H1 (cell line): ENCODE data around the gene DUSP18. TPM values are rescaled to one million over a fixed set of nuclear protein-coding genes. Genes with fewer than 3 reads are reported as not detected.
A peak's percentile ranks its signal among the peaks of the same experiment; 100 is the strongest.

Experiments
- CTCF ChIA-PET: fragments of 300-600 bp; sonication (Branson Sonifier 250); formaldehyde crosslinking; loops from one replicate; lab custom pipeline; 2021; ENCODE audit not compliant: partially characterized antibody; lab: Charles Lee
- POLR2A ChIA-PET: fragments of 300-600 bp; sonication (Branson Sonifier 250); formaldehyde crosslinking; loops from one replicate; lab custom pipeline; 2021; ENCODE audit warnings: inconsistent platforms; ENCODE audit not compliant: partially characterized antibody; lab: Charles Lee
- DNase-seq, 2 experiments: peaks; one replicate each; pipeline versions ENCODE4 v3.0.0 to v3.0.0-alpha.2; 2010 to 2022; ENCODE audit warnings: low spot score in 2 of 2, low read depth in 1 of 2, mixed read lengths in 1 of 2
- FAIRE-seq: peaks from 2 replicates; lab custom pipeline; 2011; peaks lifted over from hg19 to GRCh38; lab: Jason Lieb, UNC
- H2AFZ ChIP-seq: 2 replicates; pipeline ENCODE4 v1.8.1; 2012; ENCODE audit warnings: low read length, inconsistent platforms
- H2AK5ac ChIP-seq: 2 replicates; pipeline ENCODE4 v1.6.1; 2013; ENCODE audit warnings: low read depth, low read length
- H2BK120ac ChIP-seq: replicated peaks from 2 replicates; pipeline ENCODE3; 2013; ENCODE audit warnings: low read depth, low read length, inconsistent platforms
- H2BK12ac ChIP-seq: 2 replicates; pipeline ENCODE4 v1.6.1; 2013; ENCODE audit warnings: low read depth, low read length
- H2BK15ac ChIP-seq: 2 replicates; pipeline ENCODE4 v1.6.1; 2013; ENCODE audit warnings: low read length
- H2BK20ac ChIP-seq: 2 replicates; pipeline ENCODE4 v1.6.1; 2013; ENCODE audit warnings: low read length
- H2BK5ac ChIP-seq: 2 replicates; pipeline ENCODE4 v1.6.1; 2013; ENCODE audit warnings: low read depth, low read length
- H3K14ac ChIP-seq: 2 replicates; pipeline ENCODE4 v1.6.1; 2013; ENCODE audit warnings: inconsistent platforms; ENCODE audit not compliant: insufficient read length
- H3K18ac ChIP-seq: 2 replicates; pipeline ENCODE4 v1.6.1; 2013; ENCODE audit warnings: low read length; ENCODE audit errors: extremely low read depth
- H3K23ac ChIP-seq: 2 replicates; pipeline ENCODE4 v1.6.1; 2013; ENCODE audit warnings: inconsistent platforms; ENCODE audit not compliant: insufficient read length
- H3K23me2 ChIP-seq: 2 replicates; pipeline ENCODE4 v1.6.1; 2013; ENCODE audit warnings: low read depth, low read length
- H3K27ac ChIP-seq: 2 replicates; pipeline ENCODE4 v1.6.1; 2011; ENCODE audit warnings: low read depth, low read length, inconsistent platforms
- H3K27me3 ChIP-seq, 4 experiments: replicated peaks in 1 of 4; 1 replicate in 1 of 4; 2 replicates in 3 of 4; pipeline versions ENCODE4 v1.6.1 to v1.8.1; 2011 to 2013; ENCODE audit warnings: low read length in 3 of 4, mild to moderate bottlenecking in 3 of 4, inconsistent platforms in 2 of 4, mixed read lengths in 2 of 4, moderate library complexity in 1 of 4; ENCODE audit not compliant: control insufficient read depth in 3 of 4, insufficient read depth in 3 of 4; ENCODE audit errors: extremely low read depth in 1 of 4
- H3K36me3 ChIP-seq, 4 experiments: 2 replicates each; pipeline versions ENCODE4 v1.6.1 to v1.8.1; 2011 to 2013; ENCODE audit warnings: mild to moderate bottlenecking in 4 of 4, low read length in 3 of 4, moderate library complexity in 2 of 4, control low read depth in 1 of 4, inconsistent platforms in 1 of 4; ENCODE audit not compliant: insufficient read depth in 4 of 4, control insufficient read depth in 2 of 4
- H3K4ac ChIP-seq: replicated peaks from 2 replicates; pipeline ENCODE3; 2013; ENCODE audit warnings: low read length, low read depth, mixed read lengths, inconsistent platforms; ENCODE audit not compliant: insufficient read length
- H3K4me1 ChIP-seq, 4 experiments: replicated peaks in 1 of 4; 1 replicate in 1 of 4; 2 replicates in 3 of 4; pipeline versions ENCODE4 v1.6.1 to v1.8.1; 2011 to 2013; ENCODE audit warnings: low read length in 3 of 4, inconsistent platforms in 2 of 4, mixed read lengths in 1 of 4; ENCODE audit not compliant: insufficient read depth in 4 of 4, control insufficient read depth in 3 of 4
- H3K4me2 ChIP-seq, 2 experiments: 2 replicates each; pipeline versions ENCODE4 v1.6.1 to v1.8.1; 2011 to 2013; ENCODE audit warnings: low read depth in 2 of 2, low read length in 2 of 2, control low read depth in 1 of 2, inconsistent platforms in 1 of 2, mild to moderate bottlenecking in 1 of 2; ENCODE audit not compliant: insufficient read depth in 1 of 2
- H3K4me3 ChIP-seq, 4 experiments: fragments of 200-600, 300-600 bp in 1 of 4; sonication (generic), shearing (Covaris generic), sonication (Bioruptor Twin) in 1 of 4; 2 replicates each; pipeline versions ENCODE4 v1.5.1 to v1.8.1; 2011 to 2016; ENCODE audit warnings: low read length in 4 of 4, low read depth in 3 of 4, control low read depth in 2 of 4, inconsistent platforms in 2 of 4, mild to moderate bottlenecking in 2 of 4, mixed read lengths in 1 of 4, moderate library complexity in 1 of 4; ENCODE audit not compliant: insufficient read depth in 2 of 4; ENCODE audit errors: extremely low read depth in 1 of 4
- H3K56ac ChIP-seq: replicated peaks from 2 replicates; pipeline ENCODE3; 2013; ENCODE audit warnings: low read depth, mild to moderate bottlenecking, mixed read lengths, low read length, inconsistent platforms; ENCODE audit not compliant: insufficient read length
- H3K79me1 ChIP-seq: 2 replicates; pipeline ENCODE4 v1.6.1; 2013; ENCODE audit warnings: low read depth, low read length, control low read depth
- H3K79me2 ChIP-seq, 2 experiments: 2 replicates each; pipeline versions ENCODE4 v1.6.1 to v1.8.1; 2012 to 2013; ENCODE audit warnings: low read length in 2 of 2, mild to moderate bottlenecking in 2 of 2, inconsistent platforms in 1 of 2; ENCODE audit not compliant: insufficient read depth in 2 of 2, control insufficient read depth in 1 of 2
- H3K9ac ChIP-seq, 4 experiments: replicated peaks in 1 of 4; 1 replicate in 1 of 4; 2 replicates in 3 of 4; pipeline versions ENCODE4 v1.6.1 to v1.8.1; 2011 to 2013; ENCODE audit warnings: low read depth in 3 of 4, low read length in 3 of 4, control low read depth in 2 of 4, mild to moderate bottlenecking in 2 of 4, moderate library complexity in 2 of 4, inconsistent platforms in 1 of 4; ENCODE audit errors: extremely low read depth in 1 of 4
- H3K9me3 ChIP-seq, 2 experiments: 2 replicates each; pipeline versions ENCODE4 v1.6.1 to v1.8.1; 2012 to 2013; ENCODE audit warnings: mild to moderate bottlenecking in 2 of 2, moderate library complexity in 2 of 2, control low read depth in 1 of 2, inconsistent platforms in 1 of 2, low read depth in 1 of 2, low read length in 1 of 2, mixed read lengths in 1 of 2; ENCODE audit not compliant: insufficient read depth in 2 of 2
- H4K20me1 ChIP-seq, 2 experiments: replicated peaks in 1 of 2; 2 replicates each; pipeline versions ENCODE3 to v1.8.1; 2011 to 2013; ENCODE audit warnings: inconsistent platforms in 2 of 2, low read length in 2 of 2, mild to moderate bottlenecking in 1 of 2; ENCODE audit not compliant: insufficient read depth in 2 of 2, control insufficient read depth in 1 of 2
- H4K5ac ChIP-seq: 2 replicates; pipeline ENCODE4 v1.6.1; 2013; ENCODE audit warnings: low read length, low read depth, mixed read lengths, inconsistent platforms; ENCODE audit not compliant: insufficient read length
- H4K8ac ChIP-seq: 2 replicates; pipeline ENCODE4 v1.8.0; 2013; ENCODE audit warnings: mild to moderate bottlenecking, moderate library complexity, low read length, inconsistent platforms; ENCODE audit not compliant: insufficient read depth; ENCODE audit errors: extremely low read depth
- H4K91ac ChIP-seq: replicated peaks from 2 replicates; pipeline ENCODE3; 2013; ENCODE audit warnings: low read length, mixed read lengths, inconsistent platforms; ENCODE audit not compliant: insufficient read length
- KDM1A ChIP-seq: fragments of 200-600, 300-600 bp; sonication (generic); IDR thresholded peaks from 2 replicates; pipeline ENCODE4 v1.7.1; 2016; ENCODE audit warnings: mild to moderate bottlenecking, low read length, borderline replicate concordance
- RAD21 ChIP-seq, 2 experiments: IDR thresholded peaks in 1 of 2; conservative IDR thresholded peaks in 1 of 2; 2 replicates each; pipeline ENCODE4 v1.6.1; 2011; ENCODE audit warnings: low read depth in 2 of 2, low read length in 2 of 2, improper control_type of control experiment in 1 of 2, inconsistent platforms in 1 of 2, mild to moderate bottlenecking in 1 of 2, moderate library complexity in 1 of 2
- ZNF274 ChIP-seq: IDR thresholded peaks from 2 replicates; pipeline ENCODE4 v1.7.0; 2012; ENCODE audit warnings: low read length, borderline replicate concordance; ENCODE audit errors: extremely low read depth
- WGBS, 2 experiments: shearing (Covaris generic) in 1 of 2; methylation state at CpG; one replicate each; pipeline versions ENCODE4 v1.1.6 to v1.1.7; 2013 to 2015; ENCODE audit warnings: low lambda C conversion rate in 2 of 2, mixed read lengths in 2 of 2, inconsistent platforms in 1 of 2, low coverage in 1 of 2, missing lambda C conversion rate in 1 of 2; ENCODE audit not compliant: insufficient replicate concordance in 2 of 2, insufficient coverage in 1 of 2, insufficient read length in 1 of 2; ENCODE audit errors: extremely low coverage in 1 of 2, missing lambda C conversion rate in 1 of 2; 5-methylcytosine and 5-hydroxymethylcytosine counted together
- polyA plus RNA-seq, 7 experiments: library from polyadenylated mRNA; depleted of rRNA in 3 of 7; stranded (reverse) in 5 of 7; unstranded in 2 of 7; fragments of >200 nt in 5 of 7; fragments of 200-250 nt in 2 of 7; gene quantifications; 1 replicate in 5 of 7; 2 replicates in 1 of 7; 4 replicates in 1 of 7; pipeline versions ENCODE4 v1.2.1 to v1.2.3, GENCODE V29; 2011 to 2013; ENCODE audit warnings: missing spikeins in 2 of 7, mixed read lengths in 2 of 7
- total RNA-seq: library from RNA; stranded (reverse); fragmentation: NEBNext Ultra II Directional; extraction: Animal tissue kit (Norgen Biotek cat#: 25700); gene quantifications from 2 replicates; pipeline ENCODE4 v1.2.1, GENCODE V29; 2021

The DUSP18 gene
- total and polyA plus RNA-seq, 2 of the 8 experiments (the other 6 are each of a cell fraction or from before 2014, with no cell fraction given): 2.6 to 7.3 TPM

DNA sequence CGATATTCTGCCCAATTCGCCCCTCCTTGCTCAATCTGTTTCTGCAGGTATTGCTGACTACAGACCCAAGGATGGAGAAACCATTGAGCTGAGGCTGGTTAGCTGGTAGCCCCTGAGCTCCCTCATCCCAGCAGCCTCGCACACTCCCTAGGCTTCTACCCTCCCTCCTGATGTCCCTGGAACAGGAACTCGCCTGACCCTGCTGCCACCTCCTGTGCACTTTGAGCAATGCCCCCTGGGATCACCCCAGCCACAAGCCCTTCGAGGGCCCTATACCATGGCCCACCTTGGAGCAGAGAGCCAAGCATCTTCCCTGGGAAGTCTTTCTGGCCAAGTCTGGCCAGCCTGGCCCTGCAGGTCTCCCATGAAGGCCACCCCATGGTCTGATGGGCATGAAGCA lies 41.3 kb downstream of the DUSP18 start:
- CTCF ChIA-PET: interaction anchor here (0.7 to 3.3 kb wide), 5 partner anchors 8 to 129 kb away, joined by 3 to 17 read pairs (median 4); no protein-coding TSS in a partner anchor

More for the DNA sequence above, 41.3 kb downstream of the DUSP18 start:
- H3K9ac ChIP-seq: no peak overlapping the region
- no peak overlapping the region for H3K27ac ChIP-seq
- H4K5ac ChIP-seq: no peak overlapping the region
- TF ChIP-seq RAD21 (IDR thresholded peaks at IDR 0.05 in 1 of 2, conservative IDR thresholded peaks at IDR 0.05 in 1 of 2; ENCODE audit: low read depth in 2 of 2, low read length in 2 of 2): peak in 1 of 2 experiments; percentile 22; a peak in 1 of 4 replicates
- TF ChIP-seq KDM1A: no peak
- TF ChIP-seq ZNF274: no peak
- H3K14ac ChIP-seq: no peak overlapping the region
- H3K9me3 ChIP-seq: no peaks in the 10 kb centered on the region; a peak in 1 of 4 replicates
- H3K23me2 ChIP-seq: no peaks in the 10 kb centered on the region
- no peak overlapping the region for H2BK120ac ChIP-seq
- no peak overlapping the region for H3K4me2 ChIP-seq
- H2BK12ac ChIP-seq: no peak overlapping the region
- POLR2A ChIA-PET: no interaction called here
- H3K23ac ChIP-seq: no peak overlapping the region
- H3K4me3 ChIP-seq: no peak overlapping the region
- H3K27me3 ChIP-seq: no peaks in the 10 kb centered on the region
- no peaks in the 10 kb centered on the region for H3K4me1 ChIP-seq
- no peak overlapping the region for H4K91ac ChIP-seq
- H2BK20ac ChIP-seq: no peak overlapping the region
- no peak overlapping the region for H3K18ac ChIP-seq
- 93% methylated on average over 3 of the region's 5 CpGs; no CpG with 5 or more reads in 1 of the 2 experiments for WGBS, 2 experiments
- peaks cover 0 to 2% of the 10 kb centered on the region in 2 experiments for H4K20me1 ChIP-seq
- no peak overlapping the region for H2AFZ ChIP-seq
- DNase-seq (no peak), FAIRE-seq (no peak)
- H3K79me2 ChIP-seq: no peaks in the 10 kb centered on the region
- H3K4ac ChIP-seq: no peak overlapping the region
- H3K36me3 ChIP-seq: peaks cover 0 to 21% (median 4%) of the 10 kb centered on the region in 4 experiments; a peak in 5 of 8 replicates
- no peak overlapping the region for H3K56ac ChIP-seq
- no peak overlapping the region for H4K8ac ChIP-seq
- H2BK5ac ChIP-seq: no peak overlapping the region
- no peak overlapping the region for H2BK15ac ChIP-seq
- H3K79me1 ChIP-seq: no peaks in the 10 kb centered on the region
- no peak overlapping the region for H2AK5ac ChIP-seq
